WTC11 (cell line): ENCODE measurements around the gene TBR1. TPM values are rescaled to one million over a fixed set of nuclear protein-coding genes. Genes with fewer than 3 reads are reported as not detected.

Source experiments
- ATAC-seq: fragments of 200-7000 bp; cut with Tn5 transposase; 2 replicates; pipeline ENCODE4 v1.10.0; 2021; ENCODE audit warnings: mild to moderate bottlenecking, moderate library complexity
- CTCF ChIA-PET: fragments of 300-600 bp; sonication (Branson Sonifier 250); formaldehyde crosslinking; loops from one replicate; lab custom pipeline; 2021; ENCODE audit warnings: antibody characterized with exemption; lab: Charles Lee
- POLR2A ChIA-PET: fragments of 350-600 bp; sonication (Branson Sonifier 250); formaldehyde crosslinking; loops from one replicate; lab custom pipeline; 2021; ENCODE audit warnings: antibody characterized with exemption; lab: Charles Lee
- DNase-seq: peaks from one replicate; pipeline ENCODE4 v3.0.0; 2021; ENCODE audit warnings: low spot score
- H3K27ac Mint-ChIP-seq: 2 replicates; pipeline ENCODE4 v1.8.0; 2021; ENCODE audit warnings: mixed read lengths
- H3K27me3 Mint-ChIP-seq: 2 replicates; pipeline ENCODE4 v1.8.0; 2021; ENCODE audit warnings: low read depth, mild to moderate bottlenecking, moderate library complexity, mixed read lengths
- H3K36me3 Mint-ChIP-seq: 2 replicates; pipeline ENCODE4 v1.8.0; 2021; ENCODE audit warnings: mixed read lengths
- H3K4me1 Mint-ChIP-seq: 2 replicates; pipeline ENCODE4 v1.8.0; 2022; ENCODE audit warnings: mixed read lengths
- H3K4me3 Mint-ChIP-seq: 2 replicates; pipeline ENCODE4 v1.8.0; 2021; ENCODE audit warnings: mild to moderate bottlenecking, moderate library complexity, mixed read lengths
- H3K9me3 Mint-ChIP-seq: 2 replicates; pipeline ENCODE4 v1.8.0; 2021; ENCODE audit warnings: mixed read lengths
- EMX1 ChIP-seq: fragments of 250-450 bp; sonication (Bioruptor Pico); IDR thresholded peaks from 2 replicates; pipeline ENCODE4 v1.8.0; 2021; ENCODE audit warnings: mild to moderate bottlenecking
- ETV6 ChIP-seq: sonication (generic); formaldehyde crosslinking; IDR thresholded peaks from 2 replicates; pipeline ENCODE4 v1.8.1; 2022; ENCODE audit warnings: mild to moderate bottlenecking, missing genetic modification reagents
- FOXK1 ChIP-seq: sonication (generic); formaldehyde crosslinking; IDR thresholded peaks from 2 replicates; pipeline ENCODE4 v1.8.0; 2022; ENCODE audit warnings: mild to moderate bottlenecking, moderate library complexity, missing genetic modification reagents
- FOXP1 ChIP-seq: sonication (generic); formaldehyde crosslinking; IDR thresholded peaks from 2 replicates; pipeline ENCODE4 v1.8.0; 2022; ENCODE audit warnings: missing genetic modification reagents, mild to moderate bottlenecking, moderate library complexity, borderline replicate concordance
- GRHL2 ChIP-seq: fragments of 250-450 bp; sonication (Bioruptor Pico); IDR thresholded peaks from 2 replicates; pipeline ENCODE4 v1.8.0; 2022; ENCODE audit warnings: mild to moderate bottlenecking, moderate library complexity; ENCODE audit not compliant: insufficient replicate concordance, severe bottlenecking
- GTF2I ChIP-seq: fragments of 250-450 bp; sonication (Bioruptor Pico); conservative IDR thresholded peaks from 2 replicates; pipeline ENCODE4 v1.4.0; 2021; ENCODE audit warnings: mild to moderate bottlenecking
- HMGA2 ChIP-seq: fragments of 250-450 bp; sonication (Bioruptor Pico); IDR thresholded peaks from 2 replicates; pipeline ENCODE4 v1.4.0; 2021; ENCODE audit warnings: mild to moderate bottlenecking, moderate library complexity
- MXD4 ChIP-seq: fragments of 250-450 bp; sonication (Bioruptor Pico); IDR thresholded peaks from 2 replicates; pipeline ENCODE4 v1.8.0; 2021; ENCODE audit warnings: mild to moderate bottlenecking, moderate library complexity, borderline replicate concordance
- NFE2L1 ChIP-seq: sonication (generic); formaldehyde crosslinking; IDR thresholded peaks from 2 replicates; pipeline ENCODE4 v1.8.1; 2023; ENCODE audit warnings: missing genetic modification reagents
- NR2C2 ChIP-seq: sonication (generic); formaldehyde crosslinking; IDR thresholded peaks from 2 replicates; pipeline ENCODE4 v1.8.0; 2022; ENCODE audit warnings: mild to moderate bottlenecking, missing genetic modification reagents
- SP1 ChIP-seq: sonication (generic); formaldehyde crosslinking; conservative IDR thresholded peaks from 2 replicates; pipeline ENCODE4 v1.8.1; 2022; ENCODE audit warnings: missing genetic modification reagents
- ZNF232 ChIP-seq: sonication (generic); formaldehyde crosslinking; IDR thresholded peaks from 2 replicates; pipeline ENCODE4 v1.8.0; 2022; ENCODE audit warnings: mild to moderate bottlenecking, missing genetic modification reagents
- total RNA-seq: library from RNA; stranded (reverse); gene quantifications from 3 replicates; pipeline ENCODE4 v1.2.3, GENCODE V29; 2021
- TF ChIP-seq, protein P1 (sequence below): fragments of 200-600 bp; IDR thresholded peaks from 2 replicates; pipeline ENCODE4 v1.8.0; 2022; ENCODE audit warnings: antibody characterized with exemption
- TF ChIP-seq, protein P2 (sequence below): fragments of 250-450 bp; sonication (Bioruptor Pico); IDR thresholded peaks from 2 replicates; pipeline ENCODE4 v2.1.2; 2022; ENCODE audit warnings: mild to moderate bottlenecking, moderate library complexity
- TF ChIP-seq, protein P3 (sequence below): sonication (generic); formaldehyde crosslinking; IDR thresholded peaks from 2 replicates; pipeline ENCODE4 v1.8.0; 2023; ENCODE audit warnings: mild to moderate bottlenecking, missing genetic modification reagents
- TF ChIP-seq, protein P4 (sequence below): sonication (generic); formaldehyde crosslinking; IDR thresholded peaks from 2 replicates; pipeline ENCODE4 v1.8.0; 2023; ENCODE audit warnings: missing genetic modification reagents
- TF ChIP-seq, protein P5 (sequence below): fragments of 250-450 bp; sonication (Bioruptor Pico); IDR thresholded peaks from 2 replicates; pipeline ENCODE4 v1.8.0; 2021; ENCODE audit warnings: mild to moderate bottlenecking
- TF ChIP-seq, protein P6 (sequence below): sonication (generic); formaldehyde crosslinking; IDR thresholded peaks from 2 replicates; pipeline ENCODE4 v1.8.1; 2022; ENCODE audit warnings: missing genetic modification reagents, borderline replicate concordance
- TF ChIP-seq, protein P7 (sequence below): sonication (generic); formaldehyde crosslinking; IDR thresholded peaks from 2 replicates; pipeline ENCODE4 v1.8.1; 2023; ENCODE audit warnings: mild to moderate bottlenecking, missing genetic modification reagents
- TF ChIP-seq, protein P8 (sequence below): sonication (generic); formaldehyde crosslinking; IDR thresholded peaks from 2 replicates; pipeline ENCODE4 v1.8.0; 2022; ENCODE audit warnings: mild to moderate bottlenecking, missing genetic modification reagents
- TF ChIP-seq, protein P9 (sequence below): sonication (generic); formaldehyde crosslinking; IDR thresholded peaks from 2 replicates; pipeline ENCODE4 v1.8.0; 2022; ENCODE audit warnings: mild to moderate bottlenecking, missing genetic modification reagents

Gene TBR1
- total RNA-seq, 1 experiment from 2014 or later: not detected

DNA sequence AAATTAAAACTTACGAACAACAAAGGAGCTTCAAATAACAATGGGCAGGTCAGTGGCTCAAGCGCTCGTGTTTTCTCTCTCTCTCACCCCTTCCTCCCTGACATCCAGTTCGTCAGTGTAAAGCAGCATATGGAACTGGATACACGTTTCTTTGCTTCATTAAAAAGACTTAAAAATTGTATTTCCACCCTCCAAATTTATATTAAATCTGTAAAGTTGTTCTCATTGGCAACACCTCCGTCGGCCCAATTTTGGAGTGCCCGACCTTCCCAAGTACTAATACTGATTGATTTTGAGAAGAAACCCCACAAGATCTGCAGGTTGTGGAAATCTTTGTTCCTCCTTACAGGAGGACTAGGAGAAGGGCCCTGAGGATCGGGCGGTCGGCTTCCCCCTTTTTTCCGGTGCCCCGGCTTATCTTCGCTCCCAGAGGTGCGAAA lies 2.2 kb downstream of the TBR1 start (continued):
- TF ChIP-seq, protein P1, sequence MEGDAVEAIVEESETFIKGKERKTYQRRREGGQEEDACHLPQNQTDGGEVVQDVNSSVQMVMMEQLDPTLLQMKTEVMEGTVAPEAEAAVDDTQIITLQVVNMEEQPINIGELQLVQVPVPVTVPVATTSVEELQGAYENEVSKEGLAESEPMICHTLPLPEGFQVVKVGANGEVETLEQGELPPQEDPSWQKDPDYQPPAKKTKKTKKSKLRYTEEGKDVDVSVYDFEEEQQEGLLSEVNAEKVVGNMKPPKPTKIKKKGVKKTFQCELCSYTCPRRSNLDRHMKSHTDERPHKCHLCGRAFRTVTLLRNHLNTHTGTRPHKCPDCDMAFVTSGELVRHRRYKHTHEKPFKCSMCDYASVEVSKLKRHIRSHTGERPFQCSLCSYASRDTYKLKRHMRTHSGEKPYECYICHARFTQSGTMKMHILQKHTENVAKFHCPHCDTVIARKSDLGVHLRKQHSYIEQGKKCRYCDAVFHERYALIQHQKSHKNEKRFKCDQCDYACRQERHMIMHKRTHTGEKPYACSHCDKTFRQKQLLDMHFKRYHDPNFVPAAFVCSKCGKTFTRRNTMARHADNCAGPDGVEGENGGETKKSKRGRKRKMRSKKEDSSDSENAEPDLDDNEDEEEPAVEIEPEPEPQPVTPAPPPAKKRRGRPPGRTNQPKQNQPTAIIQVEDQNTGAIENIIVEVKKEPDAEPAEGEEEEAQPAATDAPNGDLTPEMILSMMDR: no peak
- TF ChIP-seq, protein P2, sequence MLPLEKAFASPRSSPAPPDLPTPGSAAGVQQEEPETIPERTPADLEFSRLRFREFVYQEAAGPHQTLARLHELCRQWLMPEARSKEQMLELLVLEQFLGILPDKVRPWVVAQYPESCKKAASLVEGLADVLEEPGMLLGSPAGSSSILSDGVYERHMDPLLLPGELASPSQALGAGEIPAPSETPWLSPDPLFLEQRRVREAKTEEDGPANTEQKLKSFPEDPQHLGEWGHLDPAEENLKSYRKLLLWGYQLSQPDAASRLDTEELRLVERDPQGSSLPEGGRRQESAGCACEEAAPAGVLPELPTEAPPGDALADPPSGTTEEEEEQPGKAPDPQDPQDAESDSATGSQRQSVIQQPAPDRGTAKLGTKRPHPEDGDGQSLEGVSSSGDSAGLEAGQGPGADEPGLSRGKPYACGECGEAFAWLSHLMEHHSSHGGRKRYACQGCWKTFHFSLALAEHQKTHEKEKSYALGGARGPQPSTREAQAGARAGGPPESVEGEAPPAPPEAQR (CRISPR knock-in tag): no peak
- TF ChIP-seq GTF2I (CRISPR knock-in tag) (no peak), GRHL2 (CRISPR knock-in tag) (no peak), EMX1 (CRISPR knock-in tag) (no peak), MXD4 (CRISPR knock-in tag) (no peak), NR2C2 (CRISPR knock-in tag) (no peak), ZNF232 (CRISPR knock-in tag) (no peak), HMGA2 (CRISPR knock-in tag) (no peak)
- TF ChIP-seq, protein P3, sequence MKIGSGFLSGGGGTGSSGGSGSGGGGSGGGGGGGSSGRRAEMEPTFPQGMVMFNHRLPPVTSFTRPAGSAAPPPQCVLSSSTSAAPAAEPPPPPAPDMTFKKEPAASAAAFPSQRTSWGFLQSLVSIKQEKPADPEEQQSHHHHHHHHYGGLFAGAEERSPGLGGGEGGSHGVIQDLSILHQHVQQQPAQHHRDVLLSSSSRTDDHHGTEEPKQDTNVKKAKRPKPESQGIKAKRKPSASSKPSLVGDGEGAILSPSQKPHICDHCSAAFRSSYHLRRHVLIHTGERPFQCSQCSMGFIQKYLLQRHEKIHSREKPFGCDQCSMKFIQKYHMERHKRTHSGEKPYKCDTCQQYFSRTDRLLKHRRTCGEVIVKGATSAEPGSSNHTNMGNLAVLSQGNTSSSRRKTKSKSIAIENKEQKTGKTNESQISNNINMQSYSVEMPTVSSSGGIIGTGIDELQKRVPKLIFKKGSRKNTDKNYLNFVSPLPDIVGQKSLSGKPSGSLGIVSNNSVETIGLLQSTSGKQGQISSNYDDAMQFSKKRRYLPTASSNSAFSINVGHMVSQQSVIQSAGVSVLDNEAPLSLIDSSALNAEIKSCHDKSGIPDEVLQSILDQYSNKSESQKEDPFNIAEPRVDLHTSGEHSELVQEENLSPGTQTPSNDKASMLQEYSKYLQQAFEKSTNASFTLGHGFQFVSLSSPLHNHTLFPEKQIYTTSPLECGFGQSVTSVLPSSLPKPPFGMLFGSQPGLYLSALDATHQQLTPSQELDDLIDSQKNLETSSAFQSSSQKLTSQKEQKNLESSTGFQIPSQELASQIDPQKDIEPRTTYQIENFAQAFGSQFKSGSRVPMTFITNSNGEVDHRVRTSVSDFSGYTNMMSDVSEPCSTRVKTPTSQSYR (CRISPR knock-in tag): no peak
- TF ChIP-seq, protein P4, sequence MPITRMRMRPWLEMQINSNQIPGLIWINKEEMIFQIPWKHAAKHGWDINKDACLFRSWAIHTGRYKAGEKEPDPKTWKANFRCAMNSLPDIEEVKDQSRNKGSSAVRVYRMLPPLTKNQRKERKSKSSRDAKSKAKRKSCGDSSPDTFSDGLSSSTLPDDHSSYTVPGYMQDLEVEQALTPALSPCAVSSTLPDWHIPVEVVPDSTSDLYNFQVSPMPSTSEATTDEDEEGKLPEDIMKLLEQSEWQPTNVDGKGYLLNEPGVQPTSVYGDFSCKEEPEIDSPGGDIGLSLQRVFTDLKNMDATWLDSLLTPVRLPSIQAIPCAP (CRISPR knock-in tag): no peak
- TF ChIP-seq, protein P5, sequence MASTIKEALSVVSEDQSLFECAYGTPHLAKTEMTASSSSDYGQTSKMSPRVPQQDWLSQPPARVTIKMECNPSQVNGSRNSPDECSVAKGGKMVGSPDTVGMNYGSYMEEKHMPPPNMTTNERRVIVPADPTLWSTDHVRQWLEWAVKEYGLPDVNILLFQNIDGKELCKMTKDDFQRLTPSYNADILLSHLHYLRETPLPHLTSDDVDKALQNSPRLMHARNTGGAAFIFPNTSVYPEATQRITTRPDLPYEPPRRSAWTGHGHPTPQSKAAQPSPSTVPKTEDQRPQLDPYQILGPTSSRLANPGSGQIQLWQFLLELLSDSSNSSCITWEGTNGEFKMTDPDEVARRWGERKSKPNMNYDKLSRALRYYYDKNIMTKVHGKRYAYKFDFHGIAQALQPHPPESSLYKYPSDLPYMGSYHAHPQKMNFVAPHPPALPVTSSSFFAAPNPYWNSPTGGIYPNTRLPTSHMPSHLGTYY (CRISPR knock-in tag): no peak

DNA sequence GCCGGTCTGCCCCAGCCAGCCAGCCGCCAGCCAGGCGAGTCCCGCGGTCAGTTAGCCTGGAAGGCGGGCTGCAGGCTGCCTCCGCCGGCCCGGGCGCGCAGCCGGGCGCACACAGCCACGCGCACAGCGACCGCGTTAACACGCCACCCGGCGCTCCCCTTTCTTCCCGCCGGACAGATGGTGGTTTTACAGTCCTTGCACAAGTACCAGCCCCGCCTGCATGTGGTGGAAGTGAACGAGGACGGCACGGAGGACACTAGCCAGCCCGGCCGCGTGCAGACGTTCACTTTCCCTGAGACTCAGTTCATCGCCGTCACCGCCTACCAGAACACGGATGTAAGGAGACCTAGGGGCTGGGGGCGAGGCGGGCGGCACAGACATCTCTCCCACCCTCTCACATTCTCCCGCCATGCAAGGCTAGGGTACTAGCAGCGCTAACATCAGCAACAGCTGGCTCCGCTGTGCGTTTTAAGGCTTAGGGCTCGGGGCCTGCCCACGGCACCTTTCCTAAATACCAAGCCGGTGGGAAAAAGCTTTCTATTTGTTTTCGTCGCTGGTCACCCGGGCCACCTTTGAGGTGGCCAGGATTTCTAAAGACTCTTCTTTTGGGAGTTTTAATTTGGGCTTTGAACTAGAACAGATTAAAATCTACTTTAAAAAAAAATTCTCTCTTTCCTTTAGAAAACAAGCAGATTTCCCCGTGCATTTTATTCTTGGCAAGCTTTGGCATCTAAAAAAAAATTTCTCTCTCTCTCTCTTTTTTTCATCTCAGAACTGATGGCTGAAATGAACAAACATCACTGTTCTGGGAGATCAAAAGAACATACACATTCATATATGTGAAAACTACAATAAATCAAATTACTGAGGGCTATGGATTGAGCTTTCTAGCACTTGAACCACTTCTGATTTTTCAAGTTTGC lies 2.9 kb downstream of the TBR1 start:
- Mint-ChIP-seq H3K4me1 (peaks cover 60% of the 10 kb centered on the region), H3K36me3 (no peaks in the 10 kb centered on the region; the same call in 1 of the 2 replicates), H3K9me3 (no peaks in the 10 kb centered on the region), H3K27ac (no peak overlapping the region), H3K27me3 (peaks cover 99% of the 10 kb centered on the region), H3K4me3 (peak overlapping the region; percentile 77)
- ChIA-PET POLR2A (interaction anchor here (1.0 kb wide), 2 partner anchors 9 to 111 kb away, joined by 3 read pairs; partner anchors contain the start of gene PSMD14), CTCF (no interaction called here)
- ATAC-seq (peak; percentile 2), DNase-seq (peak; percentile 65)
- TF ChIP-seq FOXK1 (CRISPR knock-in tag) (0 out of 2 replicates have a peak, but pooled peaks have one; percentile 17), FOXP1 (CRISPR knock-in tag) (peak; percentile 57; the same call in 1 of the 2 replicates), NR2C2 (CRISPR knock-in tag) (no peak), ETV6 (CRISPR knock-in tag) (0 out of 2 replicates have a peak, but pooled peaks have one; percentile 28), SP1 (peak; percentile 42; the same call in 1 of the 2 replicates), NFE2L1 (CRISPR knock-in tag) (0 out of 2 replicates have a peak, but pooled peaks have one; percentile 19)
- TF ChIP-seq, protein P6, sequence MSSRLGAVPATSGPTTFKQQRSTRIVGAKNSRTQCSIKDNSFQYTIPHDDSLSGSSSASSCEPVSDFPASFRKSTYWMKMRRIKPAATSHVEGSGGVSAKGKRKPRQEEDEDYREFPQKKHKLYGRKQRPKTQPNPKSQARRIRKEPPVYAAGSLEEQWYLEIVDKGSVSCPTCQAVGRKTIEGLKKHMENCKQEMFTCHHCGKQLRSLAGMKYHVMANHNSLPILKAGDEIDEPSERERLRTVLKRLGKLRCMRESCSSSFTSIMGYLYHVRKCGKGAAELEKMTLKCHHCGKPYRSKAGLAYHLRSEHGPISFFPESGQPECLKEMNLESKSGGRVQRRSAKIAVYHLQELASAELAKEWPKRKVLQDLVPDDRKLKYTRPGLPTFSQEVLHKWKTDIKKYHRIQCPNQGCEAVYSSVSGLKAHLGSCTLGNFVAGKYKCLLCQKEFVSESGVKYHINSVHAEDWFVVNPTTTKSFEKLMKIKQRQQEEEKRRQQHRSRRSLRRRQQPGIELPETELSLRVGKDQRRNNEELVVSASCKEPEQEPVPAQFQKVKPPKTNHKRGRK (CRISPR knock-in tag): 0 out of 2 replicates have a peak, but pooled peaks have one; percentile 27
- TF ChIP-seq, protein P7, sequence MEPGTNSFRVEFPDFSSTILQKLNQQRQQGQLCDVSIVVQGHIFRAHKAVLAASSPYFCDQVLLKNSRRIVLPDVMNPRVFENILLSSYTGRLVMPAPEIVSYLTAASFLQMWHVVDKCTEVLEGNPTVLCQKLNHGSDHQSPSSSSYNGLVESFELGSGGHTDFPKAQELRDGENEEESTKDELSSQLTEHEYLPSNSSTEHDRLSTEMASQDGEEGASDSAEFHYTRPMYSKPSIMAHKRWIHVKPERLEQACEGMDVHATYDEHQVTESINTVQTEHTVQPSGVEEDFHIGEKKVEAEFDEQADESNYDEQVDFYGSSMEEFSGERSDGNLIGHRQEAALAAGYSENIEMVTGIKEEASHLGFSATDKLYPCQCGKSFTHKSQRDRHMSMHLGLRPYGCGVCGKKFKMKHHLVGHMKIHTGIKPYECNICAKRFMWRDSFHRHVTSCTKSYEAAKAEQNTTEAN (CRISPR knock-in tag): peak; percentile 72; the same call in 1 of the 2 replicates
- TF ChIP-seq, protein P8, sequence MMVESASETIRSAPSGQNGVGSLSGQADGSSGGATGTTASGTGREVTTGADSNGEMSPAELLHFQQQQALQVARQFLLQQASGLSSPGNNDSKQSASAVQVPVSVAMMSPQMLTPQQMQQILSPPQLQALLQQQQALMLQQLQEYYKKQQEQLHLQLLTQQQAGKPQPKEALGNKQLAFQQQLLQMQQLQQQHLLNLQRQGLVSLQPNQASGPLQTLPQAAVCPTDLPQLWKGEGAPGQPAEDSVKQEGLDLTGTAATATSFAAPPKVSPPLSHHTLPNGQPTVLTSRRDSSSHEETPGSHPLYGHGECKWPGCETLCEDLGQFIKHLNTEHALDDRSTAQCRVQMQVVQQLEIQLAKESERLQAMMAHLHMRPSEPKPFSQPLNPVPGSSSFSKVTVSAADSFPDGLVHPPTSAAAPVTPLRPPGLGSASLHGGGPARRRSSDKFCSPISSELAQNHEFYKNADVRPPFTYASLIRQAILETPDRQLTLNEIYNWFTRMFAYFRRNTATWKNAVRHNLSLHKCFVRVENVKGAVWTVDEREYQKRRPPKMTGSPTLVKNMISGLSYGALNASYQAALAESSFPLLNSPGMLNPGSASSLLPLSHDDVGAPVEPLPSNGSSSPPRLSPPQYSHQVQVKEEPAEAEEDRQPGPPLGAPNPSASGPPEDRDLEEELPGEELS: peak; percentile 58; the same call in 1 of the 2 replicates
- TF ChIP-seq, protein P9, sequence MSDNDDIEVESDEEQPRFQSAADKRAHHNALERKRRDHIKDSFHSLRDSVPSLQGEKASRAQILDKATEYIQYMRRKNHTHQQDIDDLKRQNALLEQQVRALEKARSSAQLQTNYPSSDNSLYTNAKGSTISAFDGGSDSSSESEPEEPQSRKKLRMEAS (CRISPR knock-in tag): peak; percentile 61
